Measurements from ENCODE around the gene LIN28A.

LIN28A gene

DNA sequence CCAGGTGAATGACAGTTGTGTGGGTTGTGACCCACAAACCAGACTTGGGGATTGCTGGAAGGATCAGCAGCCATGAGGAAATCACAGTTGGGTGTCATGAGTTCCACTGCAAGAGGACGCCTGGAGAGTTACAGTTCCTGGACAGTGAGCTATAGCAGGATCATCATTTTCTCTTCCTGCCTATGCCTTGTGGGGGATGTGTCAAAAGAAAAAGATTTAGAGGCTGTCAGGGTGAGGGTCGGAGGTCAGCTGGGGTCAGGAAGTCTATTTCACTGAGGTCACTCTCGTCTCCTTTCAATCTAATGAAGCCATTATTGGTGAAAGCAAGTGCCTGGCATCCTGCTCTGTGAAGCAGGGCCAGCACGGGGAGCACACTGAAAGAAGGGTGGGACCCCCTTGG lies 7.0 kb upstream of the LIN28A start:
- H3K4me1 ChIP-seq: no peaks in the 10 kb centered on the region; the same call in 1 of the 2 replicates
- H3K4me3 ChIP-seq: no peak overlapping the region
- H3K9me3 ChIP-seq: no peaks in the 10 kb centered on the region
- in situ Hi-C loops (cut with MboI; ENCODE audit: low sequenced_read_pairs): no loop called here
- no peaks in the 10 kb centered on the region for H3K36me3 ChIP-seq (replicated peaks)
- no peak for DNase-seq (ENCODE audit: low spot score in 2 of 2)
- peaks cover 12% of the 10 kb centered on the region for H3K27me3 ChIP-seq (ENCODE audit: low read depth)

DNA sequence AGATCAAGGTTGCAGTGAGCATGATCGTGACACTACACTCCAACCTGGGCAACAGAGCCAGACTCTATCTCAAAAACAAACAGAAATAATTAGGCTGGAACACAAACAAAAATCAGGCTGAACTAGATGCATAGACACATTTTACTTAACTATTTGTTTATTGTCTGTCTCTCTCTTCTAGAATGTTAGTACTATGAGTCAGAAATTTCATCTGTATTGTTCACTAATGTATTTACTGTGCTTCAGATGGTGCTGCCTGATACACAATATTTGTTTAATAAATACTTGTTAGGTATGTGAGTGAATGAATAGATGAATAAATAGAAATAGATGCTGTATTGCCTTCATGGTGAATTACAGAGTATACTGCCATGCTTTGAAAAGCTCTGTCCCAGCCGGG lies 6.0 kb upstream of the LIN28A start:
- no peak for DNase-seq (ENCODE audit: low spot score in 2 of 2)
- in situ Hi-C loops (cut with MboI; ENCODE audit: low sequenced_read_pairs): no loop called here
- Histone ChIP-seq H3K27me3 (ENCODE audit: low read depth) (peaks cover 20% of the 10 kb centered on the region), H3K4me3 (no peak overlapping the region), H3K36me3 (replicated peaks) (no peaks in the 10 kb centered on the region), H3K9me3 (no peaks in the 10 kb centered on the region), H3K4me1 (peaks cover 2% of the 10 kb centered on the region; the same call in 1 of the 2 replicates)

DNA sequence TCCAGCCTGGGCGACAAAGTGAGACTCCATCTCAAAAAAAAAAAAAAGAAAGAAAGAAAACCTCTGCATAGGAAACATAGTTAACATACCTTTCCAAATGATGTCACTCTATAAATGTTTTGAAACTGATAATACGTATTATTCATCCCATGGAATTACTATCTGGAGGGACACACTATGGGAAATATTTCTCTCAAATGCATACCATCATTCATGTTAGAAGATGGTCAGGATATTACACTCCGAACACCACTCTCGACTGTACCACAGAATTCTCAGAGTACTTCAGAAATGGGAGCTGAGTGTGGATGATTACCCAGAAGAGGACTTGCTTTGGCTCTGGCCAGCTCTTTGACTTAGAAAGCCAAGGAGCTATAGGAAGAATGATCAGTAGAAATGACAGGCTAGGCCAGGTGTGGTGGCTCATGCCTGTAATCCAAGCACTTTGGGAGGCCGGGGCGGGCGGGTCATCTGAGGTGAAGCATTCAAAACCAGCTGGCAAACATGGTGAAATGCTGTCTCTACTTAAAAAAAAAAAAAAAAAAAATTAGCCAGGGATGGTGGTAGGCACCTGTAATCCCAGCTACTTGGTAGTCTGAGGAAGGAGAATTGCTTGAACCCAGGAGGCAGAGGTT lies 5.2 kb upstream of the LIN28A start:
- H3K4me3 ChIP-seq: no peak overlapping the region
- DNase-seq (ENCODE audit: low spot score in 2 of 2): no peak
- in situ Hi-C loops (cut with MboI; ENCODE audit: low sequenced_read_pairs): no loop called here
- H3K4me1 ChIP-seq: peaks cover 4% of the 10 kb centered on the region; the same call in 1 of the 2 replicates
- no peaks in the 10 kb centered on the region for H3K9me3 ChIP-seq
- H3K27me3 ChIP-seq (ENCODE audit: low read depth): peaks cover 20% of the 10 kb centered on the region
- no peaks in the 10 kb centered on the region for H3K36me3 ChIP-seq (replicated peaks)

DNA sequence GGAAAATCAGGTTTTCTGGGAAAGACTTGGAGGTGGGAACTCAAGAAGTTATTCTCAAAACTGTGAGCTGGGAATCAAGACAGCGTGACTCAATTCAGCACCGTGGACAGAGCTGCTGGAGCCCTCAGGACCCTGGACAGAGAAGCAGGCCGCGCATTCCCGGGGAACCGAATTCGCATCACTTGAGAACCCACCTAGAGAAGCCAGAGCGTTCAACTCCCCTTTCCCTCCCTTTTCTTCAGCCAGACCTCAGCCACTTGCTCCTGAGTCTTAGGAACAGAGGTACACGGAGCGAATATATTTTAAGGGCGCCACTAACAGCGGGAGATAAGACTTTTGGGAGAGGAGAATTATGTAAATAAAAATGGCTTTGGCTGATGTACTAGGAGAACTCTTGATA lies 2.0 kb upstream of the LIN28A start:
- no peaks in the 10 kb centered on the region for H3K9me3 ChIP-seq
- H3K36me3 ChIP-seq (replicated peaks): 0 out of 2 replicates have a peak, but pooled peaks cover 5% of the 10 kb centered on the region
- in situ Hi-C loops (cut with MboI; ENCODE audit: low sequenced_read_pairs): no loop called here
- peaks cover 18% of the 10 kb centered on the region for H3K27me3 ChIP-seq (ENCODE audit: low read depth)
- peaks cover 21% of the 10 kb centered on the region for H3K4me1 ChIP-seq
- peak; percentile 51 to 85 for DNase-seq (ENCODE audit: low spot score in 2 of 2)
- H3K4me3 ChIP-seq: no peak overlapping the region

DNA sequence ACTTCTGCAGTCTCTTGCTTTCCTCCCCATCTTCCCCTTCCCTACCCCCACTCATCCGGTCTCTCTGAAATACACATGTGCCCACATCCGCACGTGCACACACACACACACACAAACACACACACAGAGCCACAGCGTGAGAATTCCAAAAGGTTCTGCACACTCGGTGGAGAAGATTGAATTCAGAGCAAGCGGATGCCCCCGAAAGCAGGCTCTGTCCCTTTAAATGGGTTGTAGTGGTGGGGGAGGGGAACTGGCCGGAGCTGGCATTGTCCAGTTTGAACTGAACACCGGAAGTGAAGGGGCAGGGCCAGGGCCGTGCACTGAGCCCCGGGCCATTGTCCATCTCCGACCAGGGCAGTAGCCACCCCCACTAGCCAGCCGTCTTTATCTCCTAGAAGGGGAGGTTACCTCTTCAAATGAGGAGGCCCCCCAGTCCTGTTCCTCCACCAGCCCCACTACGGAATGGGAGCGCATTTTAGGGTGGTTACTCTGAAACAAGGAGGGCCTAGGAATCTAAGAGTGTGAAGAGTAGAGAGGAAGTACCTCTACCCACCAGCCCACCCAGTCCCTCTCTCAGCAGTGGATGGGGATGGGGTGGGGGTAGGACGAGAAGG lies 1.3 kb upstream of the LIN28A start:
- Histone ChIP-seq H3K9me3 (no peaks in the 10 kb centered on the region), H3K4me1 (peaks cover 21% of the 10 kb centered on the region), H3K4me3 (peak overlapping the region; percentile 4), H3K36me3 (replicated peaks) (0 out of 2 replicates have a peak, but pooled peaks cover 5% of the 10 kb centered on the region), H3K27me3 (ENCODE audit: low read depth) (peaks cover 19% of the 10 kb centered on the region)
- in situ Hi-C loops (cut with MboI; ENCODE audit: low sequenced_read_pairs): no loop called here
- DNase-seq (ENCODE audit: low spot score in 2 of 2): peak in 1 of 2 experiments; percentile 72

DNA sequence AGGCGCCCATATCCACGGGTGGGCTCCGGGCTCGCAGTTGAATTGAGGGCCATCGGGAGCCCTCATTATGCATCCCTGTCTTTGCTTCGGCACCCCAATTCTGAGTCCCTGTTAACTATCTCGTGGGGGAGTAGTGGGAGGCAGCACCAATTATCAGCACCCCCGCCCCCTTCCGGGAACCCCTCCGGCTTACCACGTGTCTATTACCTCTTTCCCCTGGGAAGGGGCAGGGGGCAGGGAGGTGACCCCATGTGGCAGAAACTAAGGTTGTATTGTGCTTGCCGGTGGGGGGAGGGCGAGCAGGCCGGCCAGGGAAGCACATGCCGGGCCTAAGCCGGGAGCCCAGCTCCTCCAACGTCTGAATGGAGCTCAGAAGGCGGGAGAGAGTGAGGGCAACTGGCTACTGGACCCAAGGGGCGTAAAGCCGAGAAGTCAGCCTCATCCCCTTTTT lies 1.0 kb downstream of the LIN28A start:
- H3K9me3 ChIP-seq: no peaks in the 10 kb centered on the region
- in situ Hi-C loops (cut with MboI; ENCODE audit: low sequenced_read_pairs): loop anchor here (10.0 kb wide), 1 partner anchor 127 kb away; the partner anchor contains the start of gene SH3BGRL3
- 0 out of 2 replicates have a peak, but pooled peaks cover 5% of the 10 kb centered on the region for H3K36me3 ChIP-seq (replicated peaks)
- peak overlapping the region; percentile 33 for H3K4me3 ChIP-seq
- peak in 1 of 2 experiments; percentile 31 for DNase-seq (ENCODE audit: low spot score in 2 of 2)
- peaks cover 21% of the 10 kb centered on the region for H3K4me1 ChIP-seq
- peaks cover 21% of the 10 kb centered on the region for H3K27me3 ChIP-seq (ENCODE audit: low read depth)

DNA sequence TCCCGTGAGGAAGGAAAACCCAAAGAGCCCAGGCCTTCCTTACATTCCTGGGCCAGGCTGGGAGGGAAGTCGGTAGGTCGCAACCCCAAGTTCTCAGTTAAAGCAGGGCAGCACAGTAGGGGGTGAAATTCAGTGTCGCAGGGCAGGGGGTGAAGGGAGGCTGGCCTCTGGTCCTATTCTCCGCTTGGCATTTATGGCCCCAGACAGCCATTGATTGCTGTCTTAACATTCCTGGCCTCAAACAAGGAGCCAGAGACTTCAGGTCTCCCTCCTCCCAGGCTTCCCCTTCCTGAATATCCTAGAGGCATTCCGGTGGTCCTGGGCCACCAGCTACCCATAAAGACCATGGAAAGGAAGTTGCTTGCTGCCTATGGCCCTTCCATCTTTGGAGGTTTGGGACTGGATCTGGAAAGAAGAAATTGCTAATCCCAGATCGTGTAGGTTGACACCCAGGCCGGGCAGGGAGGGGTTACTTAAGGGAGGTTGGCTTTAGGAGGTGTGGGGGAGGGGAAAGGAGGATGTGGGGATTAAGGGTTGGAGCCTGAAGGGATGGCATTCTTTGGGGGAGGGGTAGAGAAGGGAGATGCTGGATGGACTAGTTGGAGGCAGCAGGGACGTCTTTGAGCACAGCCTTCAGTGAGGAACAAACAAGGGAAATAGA lies 1.7 kb downstream of the LIN28A start:
- Histone ChIP-seq H3K4me3 (peak overlapping the region; percentile 33), H3K4me1 (peaks cover 21% of the 10 kb centered on the region), H3K27me3 (ENCODE audit: low read depth) (peaks cover 21% of the 10 kb centered on the region), H3K36me3 (replicated peaks) (0 out of 2 replicates have a peak, but pooled peaks cover 5% of the 10 kb centered on the region), H3K9me3 (no peaks in the 10 kb centered on the region)
- in situ Hi-C loops (cut with MboI; ENCODE audit: low sequenced_read_pairs): loop anchor here (10.0 kb wide), 1 partner anchor 128 kb away; the partner anchor contains the start of gene SH3BGRL3
- peak; percentile 38 to 74 for DNase-seq (ENCODE audit: low spot score in 2 of 2)

DNA sequence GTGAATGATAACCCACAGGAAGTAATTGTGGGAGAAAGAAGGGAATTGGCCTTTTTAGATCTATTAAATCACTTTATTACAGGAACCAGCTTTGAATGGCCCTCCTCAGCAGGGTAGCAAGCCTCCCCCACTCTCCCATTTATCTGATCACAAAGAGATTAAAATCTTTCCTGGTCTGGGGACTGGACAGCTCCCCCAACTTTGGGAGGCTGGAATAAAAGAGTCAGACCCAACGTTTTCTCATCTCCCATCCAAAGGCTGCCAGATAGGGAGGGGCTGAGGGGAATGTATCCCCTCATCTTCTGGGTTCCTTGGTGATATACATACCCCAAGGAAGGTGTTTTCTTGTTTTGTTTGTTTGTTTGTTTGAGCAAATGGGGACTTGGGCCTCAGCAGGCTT lies 2.4 kb downstream of the LIN28A start:
- Histone ChIP-seq H3K4me1 (peaks cover 26% of the 10 kb centered on the region), H3K4me3 (peak overlapping the region; percentile 1; the same call in 1 of the 2 replicates), H3K27me3 (ENCODE audit: low read depth) (peaks cover 21% of the 10 kb centered on the region), H3K9me3 (no peaks in the 10 kb centered on the region), H3K36me3 (replicated peaks) (0 out of 2 replicates have a peak, but pooled peaks cover 5% of the 10 kb centered on the region)
- no peak for DNase-seq (ENCODE audit: low spot score in 2 of 2)
- in situ Hi-C loops (cut with MboI; ENCODE audit: low sequenced_read_pairs): loop anchor here (10.0 kb wide), 1 partner anchor 128 kb away; the partner anchor contains the start of gene SH3BGRL3

DNA sequence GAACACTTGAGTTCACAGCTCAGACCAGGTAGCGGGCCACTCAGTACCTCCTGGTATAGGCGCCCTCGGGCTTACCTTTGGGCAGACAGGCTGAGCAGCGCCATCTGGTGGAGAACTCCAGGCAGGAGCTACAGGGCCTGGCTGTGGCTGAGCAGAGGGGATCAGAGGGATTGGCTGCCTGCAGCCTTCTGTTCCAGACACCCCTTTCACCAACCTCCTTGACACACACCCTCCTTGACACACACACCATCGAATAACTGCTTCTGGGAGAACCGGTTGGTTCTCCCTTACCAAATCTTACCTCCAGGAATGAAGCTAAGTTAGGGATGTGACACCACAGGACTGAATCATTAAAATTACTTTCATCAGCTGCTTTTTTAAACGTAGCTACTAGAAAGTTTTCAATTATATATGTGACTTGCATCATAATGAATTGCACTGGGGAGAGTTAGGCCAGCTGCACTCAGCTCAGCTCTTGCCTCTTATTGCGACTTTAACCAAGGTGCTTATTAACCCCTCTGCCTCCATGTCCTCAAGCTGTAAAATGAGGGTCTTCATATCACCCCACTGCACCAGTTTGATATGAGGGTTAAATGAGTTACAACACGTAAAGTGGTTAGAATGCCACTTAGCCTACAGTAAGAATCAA lies 6.6 kb downstream of the LIN28A start:
- Histone ChIP-seq H3K27me3 (ENCODE audit: low read depth) (peaks cover 9% of the 10 kb centered on the region; the same call in 1 of the 2 replicates), H3K9me3 (no peaks in the 10 kb centered on the region), H3K4me1 (peaks cover 41% of the 10 kb centered on the region), H3K36me3 (replicated peaks) (0 out of 2 replicates have a peak, but pooled peaks cover 5% of the 10 kb centered on the region), H3K4me3 (no peak overlapping the region)
- in situ Hi-C loops (cut with MboI; ENCODE audit: low sequenced_read_pairs): loop anchor here (10.0 kb wide), 1 partner anchor 132 kb away; the partner anchor contains the start of gene SH3BGRL3
- DNase-seq (ENCODE audit: low spot score in 2 of 2): peak; percentile 80 to 93

DNA sequence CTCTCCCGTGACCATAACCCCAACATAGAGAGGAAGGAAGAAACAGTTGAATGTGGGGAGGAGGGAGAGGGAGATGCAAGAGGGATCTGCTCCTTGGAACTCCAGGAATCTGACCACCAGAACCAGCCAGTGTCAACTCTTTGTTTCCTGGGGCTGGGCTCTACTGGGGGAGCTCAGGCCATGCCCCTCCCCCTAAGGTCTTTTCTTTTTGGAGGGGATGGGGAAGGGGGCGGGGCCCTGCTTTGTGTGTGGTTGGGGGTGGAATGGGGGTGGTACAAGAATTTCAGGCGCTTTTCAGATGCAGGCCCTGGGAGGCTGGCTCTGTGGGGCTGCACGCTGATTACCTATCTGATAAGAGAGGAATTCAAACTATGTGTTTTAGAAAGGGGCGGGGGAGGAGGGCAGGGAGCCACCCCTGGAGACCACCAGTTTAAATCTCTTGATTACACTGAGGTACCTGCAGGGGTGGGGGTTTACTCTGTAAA lies 8.3 kb downstream of the LIN28A start:
- Histone ChIP-seq H3K4me1 (peaks cover 29% of the 10 kb centered on the region), H3K36me3 (replicated peaks) (no peaks in the 10 kb centered on the region), H3K9me3 (no peaks in the 10 kb centered on the region), H3K4me3 (no peak overlapping the region), H3K27me3 (ENCODE audit: low read depth) (peaks cover 6% of the 10 kb centered on the region; the same call in 1 of the 2 replicates)
- peak; percentile 57 to 83 for DNase-seq (ENCODE audit: low spot score in 2 of 2)
- in situ Hi-C loops (cut with MboI; ENCODE audit: low sequenced_read_pairs): loop anchor here (10.0 kb wide), 1 partner anchor 134 kb away; the partner anchor contains the start of gene SH3BGRL3

DNA sequence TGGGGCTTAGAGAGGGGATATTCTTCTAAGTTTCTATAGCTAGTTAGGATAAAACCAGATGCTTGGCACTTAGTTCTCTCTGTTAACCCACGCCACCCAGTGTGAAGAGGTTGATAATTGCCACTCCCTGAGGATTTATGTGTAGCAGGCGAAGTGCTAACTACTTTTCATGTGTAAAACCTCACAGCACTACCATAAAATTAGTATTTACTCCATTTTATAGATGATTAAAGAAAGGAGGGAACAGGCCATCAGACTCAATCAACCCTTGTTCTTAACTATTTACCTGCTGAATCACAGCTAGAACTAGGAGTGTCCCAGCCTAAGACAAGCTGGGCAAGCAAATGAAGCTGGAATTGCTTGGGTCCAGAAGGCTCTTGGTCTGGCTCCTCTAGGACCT lies 8.9 kb downstream of the LIN28A start:
- H3K36me3 ChIP-seq (replicated peaks): no peaks in the 10 kb centered on the region
- in situ Hi-C loops (cut with MboI; ENCODE audit: low sequenced_read_pairs): loop anchor here (10.0 kb wide), 1 partner anchor 135 kb away; the partner anchor contains the start of gene SH3BGRL3
- peaks cover 4% of the 10 kb centered on the region; the same call in 1 of the 2 replicates for H3K27me3 ChIP-seq (ENCODE audit: low read depth)
- peaks cover 29% of the 10 kb centered on the region for H3K4me1 ChIP-seq
- H3K9me3 ChIP-seq: no peaks in the 10 kb centered on the region
- DNase-seq (ENCODE audit: low spot score in 2 of 2): no peak
- H3K4me3 ChIP-seq: no peak overlapping the region

DNA sequence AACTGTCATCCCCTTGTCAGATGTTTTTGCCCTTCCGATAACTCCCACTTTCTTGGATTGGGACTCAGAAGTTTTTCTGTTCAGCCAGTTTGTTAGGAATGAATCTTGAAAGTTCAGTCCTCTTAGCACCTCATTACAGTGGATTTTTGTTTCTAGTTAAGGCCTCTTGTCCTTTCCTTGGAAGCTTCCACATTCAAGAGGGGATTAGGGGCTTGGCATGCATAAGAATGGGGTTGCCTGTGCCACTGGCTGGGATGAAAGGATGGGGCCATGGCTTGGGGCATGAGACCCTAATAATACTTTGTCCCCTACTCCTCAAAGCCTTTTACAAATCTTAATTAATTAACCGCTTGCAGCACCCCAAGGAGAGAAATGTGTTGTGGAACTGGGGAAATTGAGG lies 19.1 kb downstream of the LIN28A start:
- H3K9me3 ChIP-seq: no peaks in the 10 kb centered on the region
- peaks cover 22% of the 10 kb centered on the region for H3K4me1 ChIP-seq
- H3K4me3 ChIP-seq: no peak overlapping the region
- H3K36me3 ChIP-seq (replicated peaks): peaks cover 4% of the 10 kb centered on the region
- no peaks in the 10 kb centered on the region for H3K27me3 ChIP-seq (ENCODE audit: low read depth)
- DNase-seq (ENCODE audit: low spot score in 2 of 2): peak; percentile 80 to 90
- in situ Hi-C loops (cut with MboI; ENCODE audit: low sequenced_read_pairs): no loop called here

Measured in HAP-1 (cell line).